CD4-positive, alpha-beta T cell treated with Interleukin-17A for 4 hours (primary cell): ENCODE data around the gene DHDH.
"Not testable (repeated sequence)": the region's sequence is repeated elsewhere in the genome, so short reads cannot be mapped to it uniquely, and the experiment has no call there.

ENCODE experiments used
- DNase-seq: peaks from one replicate; pipeline ENCODE4 v3.0.0-alpha.2; 2020; ENCODE audit warnings: mixed read lengths

Gene DHDH

GRCh38 chr19:48933382-48933932 lies at the start of gene DHDH:
Gene DHDH, plus strand, starts transcription at chr19:48933699. Its CDS starts 23 bp downstream, at chr19:48933722.
- peak; percentile 96 for DNase-seq

GRCh38 chr19:48883726-48884125 lies 49.8 kb upstream of the DHDH start:
- DNase-seq, result no peak

- no peak for DNase-seq
These were observed 45.5 kb upstream of the DHDH start for GRCh38 chr19:48887861-48888612.

GRCh38 chr19:48889496-48889895 lies 44.0 kb upstream of the DHDH start:
- not testable (repeated sequence) for DNase-seq

GRCh38 chr19:48890551-48890950 lies 42.9 kb upstream of the DHDH start:
- DNase-seq, result no peak

GRCh38 chr19:48895226-48895625 lies 38.3 kb upstream of the DHDH start:
- DNase-seq, result no peak

- peak; percentile 75 for DNase-seq
These were observed 37.2 kb upstream of the DHDH start for GRCh38 chr19:48896191-48896720.

- no peak for DNase-seq
These were observed 36.3 kb upstream of the DHDH start for GRCh38 chr19:48897181-48897580.

GRCh38 chr19:48899386-48899749 lies 34.1 kb upstream of the DHDH start:
- not testable (repeated sequence) for DNase-seq

- peak; percentile 99 for DNase-seq
These were observed 33.6 kb upstream of the DHDH start, which contains the start of gene NUCB1 for GRCh38 chr19:48899781-48900476. Gene NUCB1, plus strand, starts transcription at chr19:48900312. Its CDS starts 485 bp downstream, at chr19:48900797.

GRCh38 chr19:48900477-48901406 lies 32.8 kb upstream of the DHDH start:
- peak; percentile 34 for DNase-seq

GRCh38 chr19:48902291-48902690 lies 31.2 kb upstream of the DHDH start:
- DNase-seq, result not testable (repeated sequence)

GRCh38 chr19:48903788-48904187 lies 29.7 kb upstream of the DHDH start:
- DNase-seq, result not testable (repeated sequence)

GRCh38 chr19:48905664-48906063 lies 27.8 kb upstream of the DHDH start:
- no peak for DNase-seq

GRCh38 chr19:48906324-48906723 lies 27.2 kb upstream of the DHDH start:
- DNase-seq, result no peak

- no peak for DNase-seq
These were observed 25.8 kb upstream of the DHDH start for GRCh38 chr19:48907671-48908070.

GRCh38 chr19:48909424-48910077 lies 23.9 kb upstream of the DHDH start:
- DNase-seq, result not testable (repeated sequence)

- DNase-seq, result no peak
These were observed 22.7 kb upstream of the DHDH start for GRCh38 chr19:48910803-48911202.

GRCh38 chr19:48913114-48913889 lies 20.2 kb upstream of the DHDH start:
- peak; percentile 23 for DNase-seq

GRCh38 chr19:48914181-48914580 lies 19.3 kb upstream of the DHDH start:
- DNase-seq, result no peak

GRCh38 chr19:48915757-48916156 lies 17.7 kb upstream of the DHDH start:
- no peak for DNase-seq
